HG03060 (cell line): ENCODE data around the gene C21orf58.

ENCODE experiments used
- ATAC-seq: cut with Tn5 transposase; IDR thresholded peaks from one replicate; pipeline ENCODE4 v1.9.1; 2021; ENCODE audit warnings: low read depth, moderate number of reproducible peaks; ENCODE audit not compliant: unreplicated experiment

C21orf58 gene

DNA sequence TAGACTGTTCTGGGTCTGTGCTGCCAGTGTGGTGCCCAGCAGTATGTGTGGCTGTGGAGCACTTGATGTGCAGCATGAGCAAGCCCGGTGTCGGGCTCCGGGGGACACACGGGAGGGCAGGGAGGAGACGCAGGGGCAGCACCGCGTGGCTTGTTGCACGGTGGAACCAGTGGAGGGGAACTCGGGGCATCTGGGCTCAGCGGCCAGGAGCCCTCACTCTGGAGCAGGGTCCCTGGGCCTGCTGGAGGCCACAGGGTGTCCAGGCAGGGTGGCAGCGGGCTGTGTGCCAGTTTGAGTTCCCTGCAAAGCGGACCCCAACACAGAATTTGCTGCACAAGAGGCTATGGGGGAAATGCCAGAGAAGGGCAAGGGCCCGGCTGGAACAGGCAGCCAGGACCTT lies 30.8 kb upstream of the C21orf58 start:
- ATAC-seq, result no peak

- ATAC-seq, result no peak
These were observed 30.4 kb upstream of the C21orf58 start for GRCh38 chr21:46354046-46354445.

GRCh38 chr21:46352913-46353312 lies 29.2 kb upstream of the C21orf58 start:
- ATAC-seq, result no peak

GRCh38 chr21:46352164-46352515 lies 28.5 kb upstream of the C21orf58 start:
- ATAC-seq, result no peak

- no peak for ATAC-seq
These were observed 27.9 kb upstream of the C21orf58 start for GRCh38 chr21:46351476-46352163.

- ATAC-seq, result no peak
These were observed 27.3 kb upstream of the C21orf58 start for GRCh38 chr21:46350981-46351380.

DNA sequence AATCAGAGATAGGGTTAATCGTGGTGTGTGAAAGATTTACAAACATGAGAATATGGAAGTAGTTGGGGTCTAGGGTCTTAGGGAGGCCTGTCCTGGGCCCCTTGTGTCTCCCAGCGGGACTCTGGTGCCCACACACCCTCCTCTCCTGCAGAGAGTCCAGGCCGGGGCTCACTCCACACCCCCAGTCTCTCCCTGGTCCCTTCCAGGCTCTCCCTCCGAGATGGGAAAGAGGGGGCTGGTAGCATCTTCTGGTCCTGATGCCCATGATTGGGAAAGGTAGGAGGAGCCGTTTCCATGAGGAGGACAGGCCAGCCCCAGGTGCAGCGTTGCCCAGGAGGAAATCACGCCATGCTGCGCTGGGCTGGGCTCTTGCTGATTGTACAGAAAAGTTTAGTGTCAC lies 26.9 kb upstream of the C21orf58 start:
- ATAC-seq, result no peak

DNA sequence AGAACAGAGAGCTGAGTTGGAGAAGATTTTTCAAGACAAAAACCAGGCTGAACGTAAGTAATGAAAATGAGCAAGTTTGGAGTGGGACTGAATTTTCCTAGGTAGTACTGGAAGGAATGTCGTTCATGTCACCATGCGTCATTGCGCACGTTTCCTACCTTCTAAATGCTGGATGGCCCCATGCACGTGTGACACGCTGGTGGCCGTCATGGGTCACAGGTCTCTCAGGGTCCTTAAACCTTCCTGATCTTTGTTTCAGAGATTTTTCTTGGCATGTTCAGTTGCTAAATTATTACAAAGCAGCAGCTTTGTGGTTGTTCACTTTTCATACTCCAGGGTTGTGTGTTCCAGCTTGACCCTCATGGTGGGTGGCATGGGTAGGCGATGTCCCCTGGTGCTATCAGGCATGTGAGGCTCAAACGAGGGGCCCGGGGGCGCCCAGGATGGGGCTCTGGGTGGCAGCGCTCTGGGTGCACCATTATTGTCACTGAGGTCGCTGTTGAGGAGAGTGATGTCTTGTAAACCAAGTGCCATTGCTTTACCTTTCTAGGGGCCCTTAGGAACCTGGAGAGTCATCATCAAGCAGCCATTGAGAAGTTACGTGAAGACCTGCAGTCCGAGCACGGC lies 25.6 kb upstream of the C21orf58 start:
- ATAC-seq, result no peak

GRCh38 chr21:46347791-46348381 lies 24.2 kb upstream of the C21orf58 start:
- ATAC-seq, result no peak

DNA sequence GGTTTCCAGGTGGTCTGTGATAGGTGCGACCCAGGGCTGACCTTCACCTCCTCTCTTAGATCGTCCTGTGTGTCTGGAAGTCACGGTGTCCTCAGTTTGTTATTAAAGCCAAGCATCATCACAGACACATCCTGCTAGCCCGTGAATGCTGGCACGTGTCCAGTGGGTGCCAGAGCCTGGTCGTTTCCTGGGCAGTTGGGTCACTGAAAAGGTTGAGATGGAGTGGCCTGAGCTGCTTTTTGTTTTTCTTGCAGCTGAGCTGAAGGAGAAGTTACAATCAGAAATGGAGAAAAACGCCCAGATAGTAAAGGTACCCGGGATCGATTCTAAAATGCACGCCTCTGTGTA lies 23.5 kb upstream of the C21orf58 start:
- no peak for ATAC-seq

- ATAC-seq, result no peak
These were observed 22.9 kb upstream of the C21orf58 start for GRCh38 chr21:46346296-46347202.

DNA sequence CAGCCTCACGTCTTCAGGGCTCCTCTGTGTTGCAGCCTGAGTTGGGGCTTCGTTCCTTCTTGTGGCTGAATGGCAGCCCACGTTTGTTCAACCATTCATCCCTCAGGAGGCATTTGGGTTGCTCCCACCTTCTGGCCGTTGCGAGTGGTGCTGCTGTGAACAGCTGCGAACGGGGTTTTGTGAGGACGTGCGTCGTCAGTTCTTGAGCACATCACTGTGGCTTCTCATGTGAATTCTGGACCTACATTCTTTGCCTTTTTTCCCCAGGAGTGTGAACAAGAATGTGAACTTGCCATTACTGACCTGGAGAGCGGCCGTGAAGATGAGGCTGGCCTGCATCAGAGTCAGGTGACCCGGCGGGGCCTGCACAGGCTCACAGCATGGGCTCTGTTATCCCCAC lies 22.2 kb upstream of the C21orf58 start:
- no peak for ATAC-seq

- ATAC-seq, result no peak
These were observed 20.7 kb upstream of the C21orf58 start for GRCh38 chr21:46344219-46344915.

DNA sequence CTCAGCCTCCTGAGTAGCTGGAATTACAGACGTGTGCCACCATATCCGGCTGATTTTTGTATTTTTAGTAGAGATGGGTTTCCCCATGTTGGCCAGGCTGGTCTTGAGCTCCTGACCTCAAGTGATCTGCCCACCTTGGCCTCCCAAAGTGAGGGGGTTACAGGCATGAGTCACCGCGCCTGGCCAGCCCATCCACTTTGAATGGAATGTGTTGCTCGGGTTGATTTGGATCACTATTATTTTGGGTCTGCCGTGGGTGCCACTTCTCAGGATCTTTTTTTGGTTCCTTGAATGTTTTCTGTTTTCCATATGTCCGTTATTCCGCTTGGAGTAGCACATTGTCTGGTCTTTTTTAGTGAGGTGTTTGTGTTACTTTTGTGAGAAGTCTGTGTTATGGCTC lies 17.3 kb upstream of the C21orf58 start:
- ATAC-seq, result no peak

GRCh38 chr21:46336603-46337002 lies 12.9 kb upstream of the C21orf58 start:
- ATAC-seq, result no peak

GRCh38 chr21:46334351-46335140 lies 10.9 kb upstream of the C21orf58 start:
- ATAC-seq, result no peak

- ATAC-seq, result no peak
These were observed 6.1 kb upstream of the C21orf58 start for GRCh38 chr21:46329796-46330195.

DNA sequence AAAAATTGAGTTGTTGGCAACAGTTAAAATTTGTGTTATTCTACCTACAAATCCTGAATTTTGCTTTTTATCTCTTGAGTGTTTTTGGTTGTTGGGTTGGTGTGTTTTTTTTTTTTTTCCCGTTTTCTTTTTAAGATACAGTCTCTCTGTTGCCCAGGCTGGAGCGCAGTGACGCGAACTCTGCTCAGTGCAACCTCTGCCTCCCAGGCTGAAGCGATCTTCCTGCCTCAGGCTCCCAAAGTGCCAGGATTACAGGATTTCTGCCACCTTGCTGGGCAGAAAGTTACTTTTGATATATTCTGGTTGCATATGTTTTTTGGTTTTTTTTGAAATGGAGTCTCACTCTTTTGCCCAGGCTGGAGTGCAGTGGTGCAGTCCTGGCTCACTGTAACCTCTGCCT lies 4.5 kb upstream of the C21orf58 start:
- ATAC-seq, result no peak

DNA sequence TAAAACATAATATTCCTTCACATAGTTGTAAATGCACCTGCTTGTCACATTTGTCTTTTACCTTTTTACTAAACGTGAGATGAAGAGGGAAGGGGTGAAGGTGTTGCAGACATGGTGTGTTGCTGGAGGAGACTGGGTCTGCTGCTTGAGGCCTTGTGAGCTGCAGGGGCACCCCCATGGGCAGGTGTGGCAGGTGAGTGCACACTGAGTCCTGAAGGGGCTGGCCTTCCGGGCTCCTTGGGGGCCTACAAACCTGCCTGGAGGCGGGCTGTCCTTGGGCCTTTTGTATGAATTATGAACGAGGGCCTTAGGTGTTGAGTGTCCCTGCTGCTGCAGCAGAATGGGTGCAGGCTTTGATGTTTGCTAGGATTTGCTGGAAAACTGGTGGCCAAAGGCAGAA lies 4.0 kb upstream of the C21orf58 start:
- ATAC-seq, result no peak
